PC-9 (cell line): ENCODE measurements around the gene ANGPTL2. TPM values are rescaled to one million over a fixed set of nuclear protein-coding genes. Genes with fewer than 3 reads are reported as not detected.

Experiments used
- BruUV-seq: library from RNA; stranded (reverse); fragments of 400-500 nt; replicated peaks from 2 replicates; lab custom pipeline; 2021; lab: Mats Ljungman, UMichigan
- CTCF ChIA-PET: fragments of 300-600 bp; sonication (Branson Sonifier 250); formaldehyde crosslinking; loops from one replicate; lab custom pipeline; 2022; ENCODE audit warnings: antibody characterized with exemption; lab: Charles Lee
- POLR2A ChIA-PET: fragments of 300-600 bp; sonication (Branson Sonifier 250); formaldehyde crosslinking; loops from one replicate; lab custom pipeline; 2022; ENCODE audit warnings: antibody characterized with exemption; ENCODE audit not compliant: unreplicated experiment; lab: Charles Lee
- DNase-seq, 2 experiments: peaks; one replicate each; pipeline versions ENCODE4 v3.0.0 to v3.0.0-alpha.2; 2015 to 2022; ENCODE audit warnings: mixed read lengths in 1 of 2
- H2AFZ ChIP-seq: fragments of 200-600 bp; sonication (generic); 2 replicates; pipeline ENCODE4 v1.8.1; 2017; ENCODE audit warnings: antibody characterized with exemption
- H3F3A ChIP-seq: fragments of 200-600 bp; sonication (generic); 2 replicates; pipeline ENCODE4 v1.8.1; 2017; ENCODE audit warnings: antibody characterized with exemption, mild to moderate bottlenecking, low read depth; ENCODE audit not compliant: insufficient read depth
- H3K27ac ChIP-seq: fragments of 200-600 bp; sonication (generic); 2 replicates; pipeline ENCODE4 v1.6.1; 2016; ENCODE audit warnings: mixed run types
- H3K27me3 ChIP-seq: fragments of 200-600 bp; sonication (generic); 2 replicates; pipeline ENCODE4 v1.6.1; 2016; ENCODE audit warnings: low read depth, mixed run types; ENCODE audit not compliant: insufficient read depth
- H3K36me3 ChIP-seq: fragments of 200-600 bp; sonication (generic); 2 replicates; pipeline ENCODE4 v1.6.1; 2016; ENCODE audit warnings: low read depth, mixed run types
- H3K4me1 ChIP-seq: fragments of 200-600 bp; sonication (generic); replicated peaks from 2 replicates; pipeline ENCODE4 v1.6.1; 2016; ENCODE audit warnings: mixed run types; ENCODE audit not compliant: insufficient read depth
- H3K4me2 ChIP-seq: fragments of 200-600 bp; sonication (generic); 2 replicates; pipeline ENCODE4 v1.6.1; 2017; ENCODE audit warnings: mixed run types
- H3K4me3 ChIP-seq: fragments of 200-600 bp; sonication (generic); 2 replicates; pipeline ENCODE4 v1.6.1; 2016; ENCODE audit warnings: mixed run types
- H3K79me2 ChIP-seq: fragments of 200-600 bp; sonication (generic); 2 replicates; pipeline ENCODE4 v1.6.1; 2017; ENCODE audit warnings: low read depth, mixed run types
- H3K9me2 ChIP-seq: fragments of 200-600 bp; sonication (generic); 2 replicates; pipeline ENCODE4 v1.8.1; 2017; ENCODE audit warnings: mild to moderate bottlenecking; ENCODE audit not compliant: insufficient read depth
- H3K9me3 ChIP-seq: fragments of 200-600 bp; sonication (generic); 2 replicates; pipeline ENCODE4 v1.8.1; 2016; ENCODE audit warnings: low read depth; ENCODE audit not compliant: insufficient read depth
- H4K20me1 ChIP-seq: fragments of 200-600 bp; sonication (generic); 2 replicates; pipeline ENCODE4 v1.8.1; 2017; ENCODE audit not compliant: insufficient read depth
- CTCF ChIP-seq: fragments of 200-600 bp; sonication (generic); conservative IDR thresholded peaks from 2 replicates; pipeline ENCODE4 v1.6.1; 2017; ENCODE audit warnings: mixed run types, antibody characterized with exemption, mild to moderate bottlenecking, moderate library complexity
- EZH2 ChIP-seq: fragments of 200-600 bp; sonication (generic); IDR thresholded peaks from 2 replicates; pipeline ENCODE4 v1.8.0; 2017; ENCODE audit warnings: antibody characterized with exemption, low read depth
- intact Hi-C: fragments of 100-400 bp; cut with micrococcal nuclease; formaldehyde crosslinking; loops from one replicate; pipeline ENCODE4 v1.10.0; 2022; ENCODE audit not compliant: unreplicated experiment
- total RNA-seq: library from RNA; stranded (reverse); gene quantifications from 2 replicates; pipeline ENCODE4 v1.2.3, GENCODE V29; 2021

The ANGPTL2 gene
- total RNA-seq, 1 experiment from 2014 or later: 0.13 TPM

- Histone ChIP-seq H3K4me3 (no peak overlapping the region), H3K4me1 (peaks cover 56% of the 10 kb centered on the region), H3F3A (peaks cover 29% of the 10 kb centered on the region), H3K79me2 (no peaks in the 10 kb centered on the region), H2AFZ (no peak overlapping the region), H3K9me3 (peaks cover 9% of the 10 kb centered on the region; the same call in 1 of the 2 replicates), H3K27ac (0 out of 2 replicates have a peak overlapping the region, but pooled peaks have one; percentile 13), H3K9me2 (no peaks in the 10 kb centered on the region), H3K4me2 (peak overlapping the region; percentile 60), H3K36me3 (0 out of 2 replicates have a peak, but pooled peaks cover 9% of the 10 kb centered on the region), H4K20me1 (no peaks in the 10 kb centered on the region), H3K27me3 (no peaks in the 10 kb centered on the region)
- TF ChIP-seq EZH2: no peak
- no peak for TF ChIP-seq CTCF
- DNase-seq: peak; percentile 69 to 96
- intact Hi-C loops: loop anchor here (2.0 kb wide), 1 partner anchor 38 kb away; no protein-coding TSS in a partner anchor
- POLR2A ChIA-PET: no interaction called here
- CTCF ChIA-PET: interaction anchor here (0.5 to 0.6 kb wide), 3 partner anchors 9 to 113 kb away, joined by 3 to 4 read pairs (median 3); no protein-coding TSS in a partner anchor
- no TSS peak for BruUV-seq
Measured at GRCh38 chr9:127074561-127075548, 47.6 kb downstream of the ANGPTL2 start.

- ChIA-PET POLR2A (interaction anchor here (0.7 kb wide), 1 partner anchor 161 kb away, joined by 6 read pairs; no protein-coding TSS in a partner anchor), CTCF (interaction anchor here (0.7 kb wide), 1 partner anchor 44 kb away, joined by 3 read pairs; no protein-coding TSS in a partner anchor)
- H3K79me2 ChIP-seq: no peaks in the 10 kb centered on the region
- H2AFZ ChIP-seq: peak overlapping the region; percentile 63
- no peak for TF ChIP-seq EZH2
- TF ChIP-seq CTCF: no peak
- intact Hi-C loops: loop anchor here (1.0 kb wide), 2 partner anchors 82 to 120 kb away; no protein-coding TSS in a partner anchor
- BruUV-seq: no TSS peak
- 0 out of 2 replicates have a peak, but pooled peaks cover 9% of the 10 kb centered on the region for H3K9me3 ChIP-seq
- H3F3A ChIP-seq: peaks cover 40% of the 10 kb centered on the region
- H3K4me1 ChIP-seq: peaks cover 56% of the 10 kb centered on the region
- no peaks in the 10 kb centered on the region for H4K20me1 ChIP-seq
- H3K27ac ChIP-seq: peak overlapping the region; percentile 94
- peak overlapping the region; percentile 62 for H3K4me2 ChIP-seq
- peaks cover 8% of the 10 kb centered on the region; the same call in 1 of the 2 replicates for H3K36me3 ChIP-seq
- no peak overlapping the region for H3K4me3 ChIP-seq
- DNase-seq: peak; percentile 86 to 99
- no peaks in the 10 kb centered on the region for H3K27me3 ChIP-seq
- no peaks in the 10 kb centered on the region for H3K9me2 ChIP-seq
Measured at GRCh38 chr9:127067603-127068220, 54.7 kb downstream of the ANGPTL2 start.

- CTCF ChIA-PET: interaction anchor here (1.4 kb wide), 1 partner anchor 18 kb away, joined by 4 read pairs; no protein-coding TSS in a partner anchor
Measured at GRCh38 chr9:127066851-127067136, 55.6 kb downstream of the ANGPTL2 start.

More at GRCh38 chr9:127066851-127067136, 55.6 kb downstream of the ANGPTL2 start:
- Histone ChIP-seq H3K4me3 (no peak overlapping the region), H3K36me3 (peaks cover 8% of the 10 kb centered on the region; the same call in 1 of the 2 replicates), H3K79me2 (no peaks in the 10 kb centered on the region), H4K20me1 (no peaks in the 10 kb centered on the region), H2AFZ (no peak overlapping the region), H3K27ac (peak overlapping the region; percentile 94), H3K9me2 (no peaks in the 10 kb centered on the region), H3F3A (peaks cover 40% of the 10 kb centered on the region), H3K4me1 (peaks cover 55% of the 10 kb centered on the region), H3K4me2 (peak overlapping the region; percentile 62), H3K27me3 (no peaks in the 10 kb centered on the region), H3K9me3 (0 out of 2 replicates have a peak, but pooled peaks cover 5% of the 10 kb centered on the region)
- intact Hi-C loops: no loop called here
- POLR2A ChIA-PET: interaction anchor here (0.6 to 0.7 kb wide), 3 partner anchors 24 to 132 kb away, joined by 3 to 6 read pairs (median 3); no protein-coding TSS in a partner anchor
- TF ChIP-seq CTCF: no peak
- no peak for TF ChIP-seq EZH2
- DNase-seq: peak in 1 of 2 experiments; percentile 91
- BruUV-seq: no TSS peak
